Large intestine (tissue), 3 donors: ENCODE measurements around the gene MPV17L. TPM values are rescaled to one million over a fixed set of nuclear protein-coding genes. Genes with fewer than 3 reads are reported as not detected.
"Not testable (repeated sequence)": the region's sequence is repeated elsewhere in the genome, so short reads cannot be mapped to it uniquely, and the experiment has no call there.

ENCODE experiments used
- DNase-seq, 2 donors: peaks; one replicate each; pipeline versions ENCODE4 v3.0.0 to v3.0.0-alpha.2; 2013
- H3K27ac ChIP-seq: one replicate; pipeline ENCODE4 v1.5.1; 2013; ENCODE audit warnings: low read length
- H3K27me3 ChIP-seq: 2 replicates; pipeline ENCODE4 v1.6.1; 2013; ENCODE audit warnings: low read length; ENCODE audit not compliant: control insufficient read depth, insufficient read depth
- H3K36me3 ChIP-seq: 2 replicates; pipeline ENCODE4 v1.6.1; 2013; ENCODE audit warnings: low read length; ENCODE audit not compliant: control insufficient read depth, insufficient read depth
- H3K4me1 ChIP-seq: one replicate; pipeline ENCODE4 v1.6.1; 2013; ENCODE audit warnings: low read length; ENCODE audit not compliant: control insufficient read depth, insufficient read depth
- H3K4me3 ChIP-seq: one replicate; pipeline ENCODE4 v1.5.1; 2013; ENCODE audit warnings: low read length
- H3K9me3 ChIP-seq: one replicate; pipeline ENCODE4 v1.6.1; 2013; ENCODE audit warnings: mild to moderate bottlenecking, low read depth, low read length, moderate library complexity; ENCODE audit not compliant: control insufficient read depth
- WGBS: methylation state at CpG from one replicate; pipeline ENCODE4 v1.1.5; 2013; ENCODE audit warnings: low lambda C conversion rate; ENCODE audit not compliant: insufficient coverage; 5-methylcytosine and 5-hydroxymethylcytosine counted together
- polyA plus RNA-seq: library from polyadenylated mRNA; unstranded; fragments of 120-200 nt; gene quantifications from one replicate; pipeline ENCODE4 v1.2.1, GENCODE V29; 2013

Gene MPV17L
- polyA plus RNA-seq, 1 donor: 3.2 TPM

- WGBS: no CpG with 5 or more reads among the region's 5 CpGs
- not testable (repeated sequence) for H3K27ac ChIP-seq, H3K4me3 ChIP-seq, DNase-seq, H3K27me3 ChIP-seq, H3K36me3 ChIP-seq, H3K9me3 ChIP-seq, H3K4me1 ChIP-seq
Observed at GRCh38 chr16:15389916-15390315, 5.6 kb upstream of the MPV17L start.

DNA sequence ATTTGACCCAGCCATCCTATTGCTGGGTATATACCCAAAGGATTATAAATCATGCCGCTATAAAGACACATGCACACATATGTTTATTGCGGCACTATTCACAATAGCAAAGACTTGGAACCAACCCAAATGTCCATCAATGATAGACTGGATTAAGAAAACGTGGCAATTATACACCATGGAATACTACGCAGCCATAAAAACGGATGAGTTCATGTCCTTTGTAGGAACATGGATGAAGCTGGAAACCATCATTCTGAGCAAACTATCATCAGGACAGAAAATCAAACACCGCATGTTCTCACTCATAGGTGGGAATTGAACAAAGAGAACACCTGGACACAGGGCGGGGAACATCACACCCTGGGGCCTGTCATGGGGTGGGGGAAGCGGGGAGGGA lies 2.5 kb upstream of the MPV17L start:
- H3K27me3 ChIP-seq, H3K27ac ChIP-seq, H3K36me3 ChIP-seq, H3K9me3 ChIP-seq, DNase-seq, H3K4me1 ChIP-seq, H3K4me3 ChIP-seq: not testable (repeated sequence)
- no CpG with 5 or more reads among the region's 8 CpGs for WGBS

DNA sequence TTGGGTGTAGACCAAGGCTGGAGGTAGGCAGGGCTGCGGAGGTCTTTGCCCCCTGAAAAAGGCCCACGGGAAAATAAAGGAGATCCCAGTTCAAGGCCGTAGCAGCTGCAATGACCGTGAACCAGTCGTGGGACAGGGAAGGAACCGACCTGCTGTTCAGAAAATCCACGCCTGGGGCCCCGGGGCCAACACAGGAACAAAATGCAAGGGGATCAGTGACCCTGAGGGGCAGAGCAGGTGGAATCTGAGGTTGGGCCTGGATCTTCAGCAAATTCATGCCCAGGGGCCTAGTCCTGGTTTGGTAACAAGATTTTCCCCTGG lies 915 bp downstream of the MPV17L start:
- peak overlapping the region; percentile 32 for H3K4me3 ChIP-seq
- not testable (repeated sequence) for H3K27me3 ChIP-seq, H3K36me3 ChIP-seq, H3K9me3 ChIP-seq, DNase-seq, H3K27ac ChIP-seq
- no CpG with 5 or more reads among the region's 8 CpGs for WGBS
- peaks cover 11% of the 10 kb centered on the region for H3K4me1 ChIP-seq

GRCh38 chr16:15396948-15397594 lies 1.5 kb downstream of the MPV17L start:
- no peaks in the 10 kb centered on the region for H3K27me3 ChIP-seq
- no peaks in the 10 kb centered on the region for H3K36me3 ChIP-seq
- no peak overlapping the region for H3K27ac ChIP-seq
- no peaks in the 10 kb centered on the region for H3K9me3 ChIP-seq
- no peak overlapping the region for H3K4me3 ChIP-seq
- no peak for DNase-seq
- WGBS: no CpG with 5 or more reads among the region's 11 CpGs
- peaks cover 11% of the 10 kb centered on the region for H3K4me1 ChIP-seq

GRCh38 chr16:15398618-15399316 lies 3.2 kb downstream of the MPV17L start:
- Histone ChIP-seq H3K9me3 (no peaks in the 10 kb centered on the region), H3K36me3 (peaks cover 2% of the 10 kb centered on the region)

DNA sequence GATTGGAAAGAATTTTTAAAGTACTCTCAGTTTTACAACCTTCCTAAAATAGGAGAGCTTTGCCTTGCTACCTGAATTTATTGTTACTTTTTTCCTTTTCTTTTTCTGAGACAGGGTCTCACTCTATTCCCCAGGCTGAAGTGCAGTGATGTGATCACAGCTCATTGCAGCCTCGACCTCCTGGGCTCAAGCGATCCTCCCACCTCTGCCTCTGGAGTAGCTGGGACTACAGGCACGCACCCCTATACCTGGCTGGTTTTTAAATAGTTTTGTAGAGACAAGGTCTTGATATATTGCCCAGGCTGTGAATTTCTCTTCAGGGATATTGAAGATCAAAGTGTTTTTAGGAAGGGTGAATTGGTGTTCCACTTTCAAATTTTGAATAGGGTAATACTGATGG lies 3.8 kb downstream of the MPV17L start:
- WGBS: no CpG with 5 or more reads among the region's 3 CpGs
- no peak overlapping the region for H3K4me3 ChIP-seq
- no peak overlapping the region for H3K27ac ChIP-seq
- no peak for DNase-seq
- no peaks in the 10 kb centered on the region for H3K9me3 ChIP-seq
- peaks cover 11% of the 10 kb centered on the region for H3K4me1 ChIP-seq
- no peaks in the 10 kb centered on the region for H3K27me3 ChIP-seq
- peaks cover 2% of the 10 kb centered on the region for H3K36me3 ChIP-seq

More at GRCh38 chr16:15398618-15399316, 3.2 kb downstream of the MPV17L start:
- no CpG with 5 or more reads among the region's 14 CpGs for WGBS
- Histone ChIP-seq H3K4me1 (peaks cover 11% of the 10 kb centered on the region), H3K27me3 (no peaks in the 10 kb centered on the region), H3K27ac (peak overlapping the region; percentile 33), H3K4me3 (no peak overlapping the region)
- DNase-seq: peak; percentile 74 to 88

GRCh38 chr16:15400314-15400713 lies 4.8 kb downstream of the MPV17L start:
- H3K4me3 ChIP-seq, H3K36me3 ChIP-seq, DNase-seq, H3K9me3 ChIP-seq, H3K27me3 ChIP-seq, H3K27ac ChIP-seq: not testable (repeated sequence)
- WGBS: no CpG with 5 or more reads among the region's 6 CpGs
- H3K4me1 ChIP-seq: peaks cover 11% of the 10 kb centered on the region

DNA sequence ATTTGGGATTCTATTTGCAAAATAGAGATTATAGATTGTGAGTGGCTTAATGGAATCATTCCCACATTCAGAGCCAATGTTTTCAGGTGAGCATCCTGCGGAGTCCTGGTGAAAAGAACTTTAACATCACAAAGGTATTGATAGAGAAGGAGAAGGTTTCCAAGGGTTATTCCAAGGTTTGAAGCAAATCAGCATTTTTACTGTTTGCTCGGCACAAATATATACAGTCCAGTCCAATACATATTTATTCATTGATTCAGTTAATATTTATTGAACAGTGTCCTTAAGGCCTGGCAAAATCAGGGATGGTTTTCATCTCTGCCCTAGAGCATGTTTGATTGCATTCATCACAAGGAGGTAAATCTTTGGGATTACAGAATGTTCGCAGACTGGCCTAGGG lies 6.4 kb downstream of the MPV17L start:
- H3K27ac ChIP-seq: no peak overlapping the region
- peaks cover 2% of the 10 kb centered on the region for H3K36me3 ChIP-seq
- H3K9me3 ChIP-seq: no peaks in the 10 kb centered on the region
- H3K27me3 ChIP-seq: no peaks in the 10 kb centered on the region
- no CpG with 5 or more reads among the region's 3 CpGs for WGBS
- peaks cover 11% of the 10 kb centered on the region for H3K4me1 ChIP-seq
- no peak for DNase-seq
- no peak overlapping the region for H3K4me3 ChIP-seq

DNA sequence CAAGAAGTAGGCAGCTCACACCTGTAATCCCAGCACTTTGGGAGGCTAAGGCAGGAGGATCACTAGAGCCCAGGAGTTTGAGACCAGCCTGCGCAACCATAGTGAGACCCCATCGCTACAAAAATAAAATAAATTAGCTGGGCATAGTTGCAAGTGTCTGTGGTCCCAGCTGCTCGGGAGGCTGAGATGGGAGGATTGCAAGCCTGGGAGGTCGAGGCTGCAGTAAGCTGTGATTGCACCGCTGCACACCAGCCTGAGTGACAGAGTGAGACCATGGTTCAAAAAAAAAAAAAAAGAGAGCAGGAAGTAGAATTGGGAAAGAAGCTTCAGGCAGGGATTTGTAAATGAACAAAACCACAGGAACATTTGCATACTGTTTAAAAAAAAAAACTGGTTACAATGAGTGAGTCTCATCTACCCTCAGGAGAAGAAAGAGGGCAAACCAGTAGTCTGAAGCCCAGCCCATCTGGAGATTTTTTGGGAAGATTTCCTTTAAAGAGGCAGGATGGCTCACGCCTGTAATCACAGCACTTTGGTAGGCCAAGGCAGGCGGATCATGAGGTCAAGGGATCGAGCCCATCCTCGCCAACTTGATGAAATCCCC lies 7.9 kb downstream of the MPV17L start:
- no peak overlapping the region for H3K4me3 ChIP-seq
- no peak for DNase-seq
- H3K27me3 ChIP-seq: no peaks in the 10 kb centered on the region
- H3K27ac ChIP-seq: no peak overlapping the region
- H3K9me3 ChIP-seq: no peaks in the 10 kb centered on the region
- peaks cover 2% of the 10 kb centered on the region for H3K36me3 ChIP-seq
- 100% methylated on average over 3 of the region's 9 CpGs for WGBS
- peaks cover 7% of the 10 kb centered on the region for H3K4me1 ChIP-seq

- not testable (repeated sequence) for H3K27me3 ChIP-seq, H3K4me3 ChIP-seq, H3K4me1 ChIP-seq, DNase-seq, H3K9me3 ChIP-seq, H3K36me3 ChIP-seq, H3K27ac ChIP-seq
- WGBS: no CpG with 5 or more reads among the region's 3 CpGs
Observed at GRCh38 chr16:15404091-15404490, 8.5 kb downstream of the MPV17L start.
